H1 (cell line): ENCODE results near the gene COL21A1. TPM values are rescaled to one million over a fixed set of nuclear protein-coding genes. Genes with fewer than 3 reads are reported as not detected.

Experiments
- CTCF ChIA-PET: fragments of 300-600 bp; sonication (Branson Sonifier 250); formaldehyde crosslinking; loops from one replicate; lab custom pipeline; 2021; ENCODE audit not compliant: partially characterized antibody; lab: Charles Lee
- POLR2A ChIA-PET: fragments of 300-600 bp; sonication (Branson Sonifier 250); formaldehyde crosslinking; loops from one replicate; lab custom pipeline; 2021; ENCODE audit warnings: inconsistent platforms; ENCODE audit not compliant: partially characterized antibody; lab: Charles Lee
- DNase-seq, 2 experiments: peaks; one replicate each; pipeline versions ENCODE4 v3.0.0 to v3.0.0-alpha.2; 2010 to 2022; ENCODE audit warnings: low spot score in 2 of 2, low read depth in 1 of 2, mixed read lengths in 1 of 2
- FAIRE-seq: peaks from 2 replicates; lab custom pipeline; 2011; peaks lifted over from hg19 to GRCh38; lab: Jason Lieb, UNC
- H2AFZ ChIP-seq: 2 replicates; pipeline ENCODE4 v1.8.1; 2012; ENCODE audit warnings: low read length, inconsistent platforms
- H2AK5ac ChIP-seq: 2 replicates; pipeline ENCODE4 v1.6.1; 2013; ENCODE audit warnings: low read depth, low read length
- H2BK120ac ChIP-seq: replicated peaks from 2 replicates; pipeline ENCODE3; 2013; ENCODE audit warnings: low read depth, low read length, inconsistent platforms
- H2BK12ac ChIP-seq: 2 replicates; pipeline ENCODE4 v1.6.1; 2013; ENCODE audit warnings: low read depth, low read length
- H2BK15ac ChIP-seq: 2 replicates; pipeline ENCODE4 v1.6.1; 2013; ENCODE audit warnings: low read length
- H2BK20ac ChIP-seq: 2 replicates; pipeline ENCODE4 v1.6.1; 2013; ENCODE audit warnings: low read length
- H2BK5ac ChIP-seq: 2 replicates; pipeline ENCODE4 v1.6.1; 2013; ENCODE audit warnings: low read depth, low read length
- H3K14ac ChIP-seq: 2 replicates; pipeline ENCODE4 v1.6.1; 2013; ENCODE audit warnings: inconsistent platforms; ENCODE audit not compliant: insufficient read length
- H3K18ac ChIP-seq: 2 replicates; pipeline ENCODE4 v1.6.1; 2013; ENCODE audit warnings: low read length; ENCODE audit errors: extremely low read depth
- H3K23ac ChIP-seq: 2 replicates; pipeline ENCODE4 v1.6.1; 2013; ENCODE audit warnings: inconsistent platforms; ENCODE audit not compliant: insufficient read length
- H3K23me2 ChIP-seq: 2 replicates; pipeline ENCODE4 v1.6.1; 2013; ENCODE audit warnings: low read depth, low read length
- H3K27ac ChIP-seq: 2 replicates; pipeline ENCODE4 v1.6.1; 2011; ENCODE audit warnings: low read depth, low read length, inconsistent platforms
- H3K27me3 ChIP-seq, 4 experiments: replicated peaks in 1 of 4; 1 replicate in 1 of 4; 2 replicates in 3 of 4; pipeline versions ENCODE4 v1.6.1 to v1.8.1; 2011 to 2013; ENCODE audit warnings: low read length in 3 of 4, mild to moderate bottlenecking in 3 of 4, inconsistent platforms in 2 of 4, mixed read lengths in 2 of 4, moderate library complexity in 1 of 4; ENCODE audit not compliant: control insufficient read depth in 3 of 4, insufficient read depth in 3 of 4; ENCODE audit errors: extremely low read depth in 1 of 4
- H3K36me3 ChIP-seq, 4 experiments: 2 replicates each; pipeline versions ENCODE4 v1.6.1 to v1.8.1; 2011 to 2013; ENCODE audit warnings: mild to moderate bottlenecking in 4 of 4, low read length in 3 of 4, moderate library complexity in 2 of 4, control low read depth in 1 of 4, inconsistent platforms in 1 of 4; ENCODE audit not compliant: insufficient read depth in 4 of 4, control insufficient read depth in 2 of 4
- H3K4ac ChIP-seq: replicated peaks from 2 replicates; pipeline ENCODE3; 2013; ENCODE audit warnings: low read length, low read depth, mixed read lengths, inconsistent platforms; ENCODE audit not compliant: insufficient read length
- H3K4me1 ChIP-seq, 4 experiments: replicated peaks in 1 of 4; 1 replicate in 1 of 4; 2 replicates in 3 of 4; pipeline versions ENCODE4 v1.6.1 to v1.8.1; 2011 to 2013; ENCODE audit warnings: low read length in 3 of 4, inconsistent platforms in 2 of 4, mixed read lengths in 1 of 4; ENCODE audit not compliant: insufficient read depth in 4 of 4, control insufficient read depth in 3 of 4
- H3K4me2 ChIP-seq, 2 experiments: 2 replicates each; pipeline versions ENCODE4 v1.6.1 to v1.8.1; 2011 to 2013; ENCODE audit warnings: low read depth in 2 of 2, low read length in 2 of 2, control low read depth in 1 of 2, inconsistent platforms in 1 of 2, mild to moderate bottlenecking in 1 of 2; ENCODE audit not compliant: insufficient read depth in 1 of 2
- H3K4me3 ChIP-seq, 4 experiments: fragments of 200-600, 300-600 bp in 1 of 4; sonication (generic), shearing (Covaris generic), sonication (Bioruptor Twin) in 1 of 4; 2 replicates each; pipeline versions ENCODE4 v1.5.1 to v1.8.1; 2011 to 2016; ENCODE audit warnings: low read length in 4 of 4, low read depth in 3 of 4, control low read depth in 2 of 4, inconsistent platforms in 2 of 4, mild to moderate bottlenecking in 2 of 4, mixed read lengths in 1 of 4, moderate library complexity in 1 of 4; ENCODE audit not compliant: insufficient read depth in 2 of 4; ENCODE audit errors: extremely low read depth in 1 of 4
- H3K56ac ChIP-seq: replicated peaks from 2 replicates; pipeline ENCODE3; 2013; ENCODE audit warnings: low read depth, mild to moderate bottlenecking, mixed read lengths, low read length, inconsistent platforms; ENCODE audit not compliant: insufficient read length
- H3K79me1 ChIP-seq: 2 replicates; pipeline ENCODE4 v1.6.1; 2013; ENCODE audit warnings: low read depth, low read length, control low read depth
- H3K79me2 ChIP-seq, 2 experiments: 2 replicates each; pipeline versions ENCODE4 v1.6.1 to v1.8.1; 2012 to 2013; ENCODE audit warnings: low read length in 2 of 2, mild to moderate bottlenecking in 2 of 2, inconsistent platforms in 1 of 2; ENCODE audit not compliant: insufficient read depth in 2 of 2, control insufficient read depth in 1 of 2
- H3K9ac ChIP-seq, 4 experiments: replicated peaks in 1 of 4; 1 replicate in 1 of 4; 2 replicates in 3 of 4; pipeline versions ENCODE4 v1.6.1 to v1.8.1; 2011 to 2013; ENCODE audit warnings: low read depth in 3 of 4, low read length in 3 of 4, control low read depth in 2 of 4, mild to moderate bottlenecking in 2 of 4, moderate library complexity in 2 of 4, inconsistent platforms in 1 of 4; ENCODE audit errors: extremely low read depth in 1 of 4
- H3K9me3 ChIP-seq, 2 experiments: 2 replicates each; pipeline versions ENCODE4 v1.6.1 to v1.8.1; 2012 to 2013; ENCODE audit warnings: mild to moderate bottlenecking in 2 of 2, moderate library complexity in 2 of 2, control low read depth in 1 of 2, inconsistent platforms in 1 of 2, low read depth in 1 of 2, low read length in 1 of 2, mixed read lengths in 1 of 2; ENCODE audit not compliant: insufficient read depth in 2 of 2
- H4K20me1 ChIP-seq, 2 experiments: replicated peaks in 1 of 2; 2 replicates each; pipeline versions ENCODE3 to v1.8.1; 2011 to 2013; ENCODE audit warnings: inconsistent platforms in 2 of 2, low read length in 2 of 2, mild to moderate bottlenecking in 1 of 2; ENCODE audit not compliant: insufficient read depth in 2 of 2, control insufficient read depth in 1 of 2
- H4K5ac ChIP-seq: 2 replicates; pipeline ENCODE4 v1.6.1; 2013; ENCODE audit warnings: low read length, low read depth, mixed read lengths, inconsistent platforms; ENCODE audit not compliant: insufficient read length
- H4K8ac ChIP-seq: 2 replicates; pipeline ENCODE4 v1.8.0; 2013; ENCODE audit warnings: mild to moderate bottlenecking, moderate library complexity, low read length, inconsistent platforms; ENCODE audit not compliant: insufficient read depth; ENCODE audit errors: extremely low read depth
- H4K91ac ChIP-seq: replicated peaks from 2 replicates; pipeline ENCODE3; 2013; ENCODE audit warnings: low read length, mixed read lengths, inconsistent platforms; ENCODE audit not compliant: insufficient read length
- ASH2L ChIP-seq: fragments of 200-600, 300-600 bp; sonication (generic); IDR thresholded peaks from one replicate; pipeline ENCODE4 v1.7.1; 2017; ENCODE audit warnings: low read length
- BRCA1 ChIP-seq: IDR thresholded peaks from 2 replicates; pipeline ENCODE4 v1.6.1; 2012; ENCODE audit warnings: low read depth, low read length, improper control_type of control experiment
- CBX8 ChIP-seq: fragments of 300-800, 300-1000 bp; sonication (generic); IDR thresholded peaks from 2 replicates; pipeline ENCODE4 v1.7.1; 2016; ENCODE audit warnings: low read depth, low read length, borderline replicate concordance
- CTBP2 ChIP-seq: IDR thresholded peaks from 2 replicates; pipeline ENCODE4 v1.7.0; 2011; ENCODE audit warnings: borderline replicate concordance, mild to moderate bottlenecking, moderate library complexity, mixed read lengths, low read length; ENCODE audit not compliant: insufficient read depth, insufficient read length
- FOSL1 ChIP-seq: IDR thresholded peaks from 2 replicates; pipeline ENCODE4 v1.6.1; 2011; ENCODE audit warnings: mild to moderate bottlenecking, low read depth, low read length, moderate library complexity; ENCODE audit not compliant: insufficient read depth
- HDAC6 ChIP-seq: IDR thresholded peaks from one replicate; pipeline ENCODE4 v1.7.1; 2012; ENCODE audit warnings: low read depth, mild to moderate bottlenecking, inconsistent platforms, low read length, moderate library complexity
- NRF1 ChIP-seq: IDR thresholded peaks from 2 replicates; pipeline ENCODE4 v1.6.1; 2011; ENCODE audit warnings: mild to moderate bottlenecking, low read depth, low read length, improper control_type of control experiment
- PHF8 ChIP-seq: fragments of 200-600 bp; sonication (generic); conservative IDR thresholded peaks from 2 replicates; pipeline ENCODE4 v1.7.1; 2012; ENCODE audit warnings: low read depth, mild to moderate bottlenecking, inconsistent platforms, low read length, moderate library complexity
- RAD21 ChIP-seq, 2 experiments: IDR thresholded peaks in 1 of 2; conservative IDR thresholded peaks in 1 of 2; 2 replicates each; pipeline ENCODE4 v1.6.1; 2011; ENCODE audit warnings: low read depth in 2 of 2, low read length in 2 of 2, improper control_type of control experiment in 1 of 2, inconsistent platforms in 1 of 2, mild to moderate bottlenecking in 1 of 2, moderate library complexity in 1 of 2
- SIN3A ChIP-seq, 2 experiments: IDR thresholded peaks in 1 of 2; conservative IDR thresholded peaks in 1 of 2; 2 replicates each; pipeline ENCODE4 v1.6.1; 2011 to 2012; ENCODE audit warnings: low read length in 2 of 2, improper control_type of control experiment in 1 of 2, low read depth in 1 of 2, mild to moderate bottlenecking in 1 of 2
- SIRT6 ChIP-seq: IDR thresholded peaks from one replicate; pipeline ENCODE4 v1.7.1; 2012; ENCODE audit warnings: low read length, inconsistent platforms
- TAF7 ChIP-seq: optimal IDR thresholded peaks from 2 replicates; pipeline ENCODE3; 2011; ENCODE audit warnings: low read depth, mild to moderate bottlenecking, inconsistent platforms, low read length, moderate library complexity, borderline replicate concordance
- WGBS, 2 experiments: shearing (Covaris generic) in 1 of 2; methylation state at CpG; one replicate each; pipeline versions ENCODE4 v1.1.6 to v1.1.7; 2013 to 2015; ENCODE audit warnings: low lambda C conversion rate in 2 of 2, mixed read lengths in 2 of 2, inconsistent platforms in 1 of 2, low coverage in 1 of 2, missing lambda C conversion rate in 1 of 2; ENCODE audit not compliant: insufficient replicate concordance in 2 of 2, insufficient coverage in 1 of 2, insufficient read length in 1 of 2; ENCODE audit errors: extremely low coverage in 1 of 2, missing lambda C conversion rate in 1 of 2; 5-methylcytosine and 5-hydroxymethylcytosine counted together
- polyA plus RNA-seq, 7 experiments: library from polyadenylated mRNA; depleted of rRNA in 3 of 7; stranded (reverse) in 5 of 7; unstranded in 2 of 7; fragments of >200 nt in 5 of 7; fragments of 200-250 nt in 2 of 7; gene quantifications; 1 replicate in 5 of 7; 2 replicates in 1 of 7; 4 replicates in 1 of 7; pipeline versions ENCODE4 v1.2.1 to v1.2.3, GENCODE V29; 2011 to 2013; ENCODE audit warnings: missing spikeins in 2 of 7, mixed read lengths in 2 of 7
- total RNA-seq: library from RNA; stranded (reverse); fragmentation: NEBNext Ultra II Directional; extraction: Animal tissue kit (Norgen Biotek cat#: 25700); gene quantifications from 2 replicates; pipeline ENCODE4 v1.2.1, GENCODE V29; 2021

COL21A1 gene
- total and polyA plus RNA-seq, 2 of the 8 experiments (the other 6 are each of a cell fraction or from before 2014, with no cell fraction given), result 1.6 to 3.4 TPM

GRCh38 chr6:56279331-56280080, 32.1 kb upstream of the COL21A1 start:
- Histone ChIP-seq H3K4me1 (no peaks in the 10 kb centered on the region; a peak in 2 of 7 replicates), H3K23me2 (no peaks in the 10 kb centered on the region), H3K14ac (no peak overlapping the region), H3K27ac (no peak overlapping the region), H3K4me3 (no peak overlapping the region), H2AK5ac (no peak overlapping the region), H2AFZ (no peak overlapping the region), H4K5ac (no peak overlapping the region), H3K4ac (no peak overlapping the region), H4K91ac (no peak overlapping the region), H3K36me3 (no peaks in the 10 kb centered on the region), H3K79me1 (no peaks in the 10 kb centered on the region), H3K18ac (no peak overlapping the region), H3K27me3 (no peaks in the 10 kb centered on the region), H2BK20ac (no peak overlapping the region), H2BK5ac (no peak overlapping the region), H3K79me2 (no peaks in the 10 kb centered on the region), H4K8ac (no peak overlapping the region), H3K9me3 (no peaks in the 10 kb centered on the region; a peak in 1 of 4 replicates), H3K56ac (no peak overlapping the region), H3K4me2 (no peak overlapping the region), H3K9ac (no peak overlapping the region), H2BK15ac (no peak overlapping the region), H2BK12ac (no peak overlapping the region), H3K23ac (no peak overlapping the region), H4K20me1 (no peaks in the 10 kb centered on the region), H2BK120ac (no peak overlapping the region)
- ChIA-PET POLR2A (interaction anchor here (0.7 to 1.9 kb wide), 2 partner anchors 20 to 1632 kb away, joined by 3 to 4 read pairs; no protein-coding TSS in a partner anchor), CTCF (interaction anchor here (1.0 kb wide), 2 partner anchors 13 to 273 kb away, joined by 4 to 5 read pairs; no protein-coding TSS in a partner anchor)
- 87 to 100% methylated on average over 1 of the region's 1 CpG for WGBS, 2 experiments
- DNase-seq (no peak), FAIRE-seq (no peak)
- no peak for TF ChIP-seq NRF1
- no peak for TF ChIP-seq SIN3A (conservative IDR thresholded peaks at IDR 0.05 in 1 of 2, IDR thresholded peaks at IDR 0.05 in 1 of 2; ENCODE audit: low read depth in 1 of 2, low read length in 2 of 2)
- TF ChIP-seq BRCA1, result no peak
- TF ChIP-seq CTBP2, result no peak
- no peak for TF ChIP-seq PHF8
- no peak for TF ChIP-seq FOSL1
- no peak for TF ChIP-seq RAD21 (IDR thresholded peaks at IDR 0.05 in 1 of 2, conservative IDR thresholded peaks at IDR 0.05 in 1 of 2; ENCODE audit: low read depth in 2 of 2, low read length in 2 of 2)
- TF ChIP-seq TAF7, result no peak
- no peak for TF ChIP-seq HDAC6
- TF ChIP-seq ASH2L, result no peak
- TF ChIP-seq CBX8, result no peak
- no peak for TF ChIP-seq SIRT6
